Neural cell (in vitro differentiated cells): ENCODE results near the gene AKT1. TPM values are rescaled to one million over a fixed set of nuclear protein-coding genes. Genes with fewer than 3 reads are reported as not detected.

Experiments
- H2AFZ ChIP-seq: fragments of 200-600, 300-800 bp; sonication (generic), shearing (Covaris generic); 2 replicates; pipeline ENCODE4 v1.6.0; 2014; ENCODE audit warnings: low read depth, mild to moderate bottlenecking, antibody characterized with exemption, low read length, moderate library complexity
- H3F3A ChIP-seq: fragments of 200-600 bp; shearing (Covaris generic); 2 replicates; pipeline ENCODE4 v1.6.1; 2016; ENCODE audit warnings: mild to moderate bottlenecking, moderate library complexity, mixed read lengths, antibody characterized with exemption, low read length; ENCODE audit not compliant: insufficient read depth, poor library complexity, severe bottlenecking
- H3K27ac ChIP-seq: fragments of 200-600, 300-800 bp; sonication (generic), shearing (Covaris generic); 2 replicates; pipeline ENCODE4 v1.5.1; 2014; ENCODE audit warnings: mild to moderate bottlenecking, low read length, moderate library complexity
- H3K27me3 ChIP-seq: fragments of 300-800, 200-600 bp; sonication (generic), shearing (Covaris generic); 2 replicates; pipeline ENCODE4 v1.6.0; 2014; ENCODE audit warnings: mild to moderate bottlenecking, low read depth, low read length, moderate library complexity; ENCODE audit not compliant: insufficient read depth
- H3K36me3 ChIP-seq: fragments of 300-800, 200-600 bp; sonication (generic), shearing (Covaris generic); 2 replicates; pipeline ENCODE4 v1.5.1; 2014; ENCODE audit warnings: mild to moderate bottlenecking, antibody characterized with exemption, low read length, moderate library complexity; ENCODE audit not compliant: insufficient read depth
- H3K4me2 ChIP-seq: fragments of 300-800, 200-600 bp; sonication (generic), shearing (Covaris generic); 2 replicates; pipeline ENCODE4 v1.6.0; 2014; ENCODE audit warnings: mild to moderate bottlenecking, low read length
- H3K4me3 ChIP-seq: fragments of 300-800, 200-600 bp; sonication (generic), shearing (Covaris generic); 2 replicates; pipeline ENCODE4 v1.5.1; 2014; ENCODE audit warnings: mild to moderate bottlenecking, low read length, moderate library complexity
- H3K79me2 ChIP-seq: fragments of 200-600 bp; shearing (Covaris generic); replicated peaks from 2 replicates; pipeline ENCODE4 v1.6.0; 2014; ENCODE audit warnings: mild to moderate bottlenecking, low read length, moderate library complexity; ENCODE audit not compliant: insufficient read depth
- H3K9ac ChIP-seq: fragments of 300-800, 200-600 bp; sonication (generic), shearing (Covaris generic); 2 replicates; pipeline ENCODE4 v1.6.1; 2016; ENCODE audit warnings: mild to moderate bottlenecking, low read length, mixed read lengths
- H3K9me2 ChIP-seq: fragments of 200-600 bp; shearing (Covaris generic); 2 replicates; pipeline ENCODE4 v1.6.1; 2016; ENCODE audit warnings: mild to moderate bottlenecking, low read length, mixed read lengths; ENCODE audit not compliant: insufficient read depth
- H3K9me3 ChIP-seq: fragments of 200-600, 300-800 bp; sonication (generic), shearing (Covaris generic); 2 replicates; pipeline ENCODE4 v1.6.1; 2016; ENCODE audit warnings: mild to moderate bottlenecking, mixed run types, low read length, moderate library complexity, mixed read lengths
- H4K20me1 ChIP-seq: fragments of 200-600 bp; shearing (Covaris generic); 2 replicates; pipeline ENCODE4 v1.6.1; 2016; ENCODE audit warnings: mild to moderate bottlenecking, mixed run types; ENCODE audit not compliant: insufficient read depth
- CTCF ChIP-seq: fragments of 450-650 bp; IDR thresholded peaks from 2 replicates; pipeline ENCODE4 v1.5.1; 2014; ENCODE audit warnings: antibody characterized with exemption, mild to moderate bottlenecking, moderate library complexity; ENCODE audit not compliant: poor library complexity, severe bottlenecking
- EP300 ChIP-seq: fragments of 450-650 bp; conservative IDR thresholded peaks from 2 replicates; pipeline ENCODE4 v1.6.1; 2014; ENCODE audit warnings: antibody characterized with exemption, mild to moderate bottlenecking, moderate library complexity; ENCODE audit not compliant: poor library complexity, severe bottlenecking
- EZH2 ChIP-seq: fragments of 200-600, 300-800 bp; shearing (Covaris generic), sonication (generic); IDR thresholded peaks from 2 replicates; pipeline ENCODE4 v1.6.1; 2014; ENCODE audit warnings: antibody characterized with exemption, low read length, borderline replicate concordance, mild to moderate bottlenecking; ENCODE audit not compliant: insufficient read depth, poor library complexity, severe bottlenecking
- MXI1 ChIP-seq: fragments of 450-650 bp; conservative IDR thresholded peaks from 2 replicates; pipeline ENCODE4 v1.6.1; 2014; ENCODE audit warnings: antibody characterized with exemption, mild to moderate bottlenecking; ENCODE audit not compliant: poor library complexity, severe bottlenecking
- POLR2AphosphoS5 ChIP-seq: IDR thresholded peaks from 2 replicates; pipeline ENCODE4 v1.6.1; 2012
- RAD21 ChIP-seq: fragments of 450-650 bp; conservative IDR thresholded peaks from 2 replicates; pipeline ENCODE4 v1.6.1; 2014; ENCODE audit warnings: antibody characterized with exemption, mild to moderate bottlenecking, moderate library complexity
- REST ChIP-seq: IDR thresholded peaks from 2 replicates; pipeline ENCODE4 v1.6.1; 2012; ENCODE audit warnings: borderline replicate concordance
- SMC3 ChIP-seq: fragments of 450-650 bp; conservative IDR thresholded peaks from 2 replicates; pipeline ENCODE4 v1.6.1; 2014; ENCODE audit warnings: antibody characterized with exemption, mild to moderate bottlenecking, moderate library complexity; ENCODE audit not compliant: poor library complexity
- TAF1 ChIP-seq: IDR thresholded peaks from 2 replicates; pipeline ENCODE4 v1.6.1; 2012; ENCODE audit warnings: low read depth
- polyA plus RNA-seq: library from polyadenylated mRNA; depleted of rRNA; stranded (reverse); fragments of >200 nt; gene quantifications from 2 replicates; pipeline ENCODE4 v1.2.3, GENCODE V29; 2014

Gene AKT1
- polyA plus RNA-seq, 1 donor from 2014 or later: 159 TPM

DNA sequence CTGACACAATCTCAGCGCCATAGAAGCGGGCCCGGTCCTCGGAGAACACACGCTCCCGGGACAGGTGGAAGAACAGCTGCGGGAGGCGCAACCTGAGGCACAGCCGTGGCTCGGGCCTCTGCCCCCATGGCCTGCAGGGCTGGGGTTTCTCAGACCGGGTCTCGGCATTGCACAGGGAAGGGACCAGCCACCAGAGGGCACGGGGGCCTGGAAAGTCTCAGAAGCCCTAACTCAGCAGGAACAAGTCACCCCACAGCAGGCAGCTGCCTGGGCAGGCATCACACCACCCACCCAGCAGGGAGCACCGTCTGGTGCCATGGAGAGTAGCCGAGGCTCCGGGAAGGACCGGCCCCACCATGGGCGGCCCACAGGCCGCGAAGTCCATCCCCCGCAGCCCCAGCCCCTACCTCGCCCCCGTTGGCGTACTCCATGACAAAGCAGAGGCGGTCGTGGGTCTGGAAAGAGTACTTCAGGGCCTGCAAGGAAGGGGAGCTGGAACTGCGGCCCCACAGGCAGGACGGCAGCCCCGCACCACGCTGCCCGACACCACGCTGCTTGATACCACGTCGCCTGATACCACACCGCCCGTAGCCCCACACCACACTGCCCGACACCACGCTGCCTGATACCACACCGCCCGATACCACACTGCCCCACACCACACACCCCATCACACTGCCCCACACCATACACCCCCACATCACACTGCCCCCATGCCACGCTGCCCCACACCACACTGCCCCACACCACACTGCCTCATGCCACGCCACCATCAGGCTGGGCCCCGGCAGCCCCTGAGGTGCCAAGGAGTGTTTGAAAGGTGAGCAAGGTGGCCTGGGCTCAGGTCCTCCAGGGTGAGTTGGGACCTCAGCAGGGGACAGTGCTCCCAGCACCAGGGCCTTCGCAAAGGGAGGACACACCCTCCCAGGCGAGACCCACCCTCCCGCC lies 21.8 kb downstream of the AKT1 start:
- Histone ChIP-seq H3K4me2 (no peak overlapping the region), H3K27ac (no peak overlapping the region), H3K9me2 (no peaks in the 10 kb centered on the region), H3K9me3 (no peaks in the 10 kb centered on the region), H3K36me3 (peaks cover 11% of the 10 kb centered on the region), H3K4me3 (no peak overlapping the region), H3K79me2 (no peaks in the 10 kb centered on the region), H2AFZ (no peak overlapping the region), H3K9ac (no peak overlapping the region), H3K27me3 (no peaks in the 10 kb centered on the region), H4K20me1 (no peaks in the 10 kb centered on the region), H3F3A (no peaks in the 10 kb centered on the region)
- TF ChIP-seq SMC3 (no peak), EP300 (no peak), POLR2AphosphoS5 (no peak), TAF1 (no peak), CTCF (no peak), RAD21 (no peak), EZH2 (no peak), REST (no peak), MXI1 (no peak)

DNA sequence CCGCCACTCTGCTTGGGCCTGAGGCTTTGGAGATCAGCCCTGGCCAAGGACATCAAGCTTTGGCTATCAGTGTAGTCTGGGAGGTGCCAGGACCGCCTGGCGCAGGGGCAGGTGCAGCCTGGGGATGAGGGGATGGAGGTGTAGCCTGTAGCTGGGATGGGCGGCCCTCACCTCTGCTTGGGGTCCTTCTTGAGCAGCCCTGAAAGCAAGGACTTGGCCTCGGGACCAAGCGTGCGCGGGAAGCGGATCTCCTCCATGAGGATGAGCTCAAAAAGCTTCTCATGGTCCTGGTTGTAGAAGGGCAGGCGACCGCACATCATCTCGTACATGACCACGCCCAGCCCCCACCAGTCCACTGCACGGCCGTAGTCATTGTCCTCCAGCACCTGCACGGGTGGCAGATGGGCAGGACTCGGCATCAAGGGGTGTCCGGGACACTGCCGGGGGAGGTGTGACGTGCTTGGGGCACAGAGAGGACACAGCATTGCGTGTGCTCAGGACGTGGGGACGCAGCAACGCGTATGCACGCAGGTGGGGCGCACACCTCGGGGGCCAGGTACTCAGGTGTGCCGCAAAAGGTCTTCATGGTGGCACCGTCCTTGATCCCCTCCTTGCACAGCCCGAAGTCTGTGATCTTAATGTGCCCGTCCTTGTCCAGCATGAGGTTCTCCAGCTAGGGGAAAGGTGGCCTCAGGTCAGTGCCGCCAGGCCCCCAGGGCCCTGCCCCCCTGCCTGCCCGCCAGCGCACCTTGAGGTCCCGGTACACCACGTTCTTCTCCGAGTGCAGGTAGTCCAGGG lies 22.6 kb downstream of the AKT1 start:
- no peak overlapping the region for H2AFZ ChIP-seq
- no peak overlapping the region for H3K4me3 ChIP-seq
- H3K36me3 ChIP-seq: peaks cover 11% of the 10 kb centered on the region
- H3K79me2 ChIP-seq: no peaks in the 10 kb centered on the region
- H3K9me2 ChIP-seq: no peaks in the 10 kb centered on the region
- H3F3A ChIP-seq: no peaks in the 10 kb centered on the region
- no peaks in the 10 kb centered on the region for H3K9me3 ChIP-seq
- H3K27me3 ChIP-seq: no peaks in the 10 kb centered on the region
- no peak overlapping the region for H3K4me2 ChIP-seq
- no peak for TF ChIP-seq CTCF
- TF ChIP-seq EZH2: no peak
- no peak for TF ChIP-seq RAD21
- TF ChIP-seq EP300: no peak
- H3K9ac ChIP-seq: no peak overlapping the region
- H3K27ac ChIP-seq: no peak overlapping the region
- H4K20me1 ChIP-seq: no peaks in the 10 kb centered on the region
